ENCODE data around the gene RWDD1.

The RWDD1 gene

GRCh38 chr6:116570856-116571682 lies at the start of gene RWDD1:
Gene RWDD1 (plus strand): TSS chr6:116571504. CDS start chr6:116571583, 79 bp downstream.
- peak; percentile 98 for DNase-seq

GRCh38 chr6:116522896-116523295 lies 48.4 kb upstream of the RWDD1 start:
- no peak for DNase-seq

- DNase-seq = no peak
These were observed 47.1 kb upstream of the RWDD1 start for GRCh38 chr6:116524236-116524635.

GRCh38 chr6:116528133-116528532 lies 43.2 kb upstream of the RWDD1 start:
- DNase-seq = peak; percentile 55

- no peak for DNase-seq
These were observed 42.5 kb upstream of the RWDD1 start for GRCh38 chr6:116528780-116529179.

- DNase-seq = no peak
These were observed 41.6 kb upstream of the RWDD1 start for GRCh38 chr6:116529466-116530290.

GRCh38 chr6:116530436-116530835 lies 40.9 kb upstream of the RWDD1 start:
- peak; percentile 86 for DNase-seq

- DNase-seq = peak; percentile 47
These were observed 39.4 kb upstream of the RWDD1 start for GRCh38 chr6:116531675-116532570.

- peak; percentile 56 for DNase-seq
These were observed 37.9 kb upstream of the RWDD1 start for GRCh38 chr6:116533233-116533957.

- no peak for DNase-seq
These were observed 36.2 kb upstream of the RWDD1 start for GRCh38 chr6:116535109-116535508.

- DNase-seq = peak; percentile 47
These were observed 35.1 kb upstream of the RWDD1 start for GRCh38 chr6:116536216-116536621.

GRCh38 chr6:116542426-116542825 lies 28.9 kb upstream of the RWDD1 start:
- DNase-seq = no peak

GRCh38 chr6:116543149-116543548 lies 28.2 kb upstream of the RWDD1 start:
- no peak for DNase-seq

GRCh38 chr6:116545651-116546050 lies 25.7 kb upstream of the RWDD1 start, which contains the start of gene TRAPPC3L:
Gene TRAPPC3L (minus strand): TSS chr6:116545684. CDS start chr6:116545514, 170 bp downstream.
- DNase-seq = peak; percentile 20

- no peak for DNase-seq
These were observed 23.9 kb upstream of the RWDD1 start for GRCh38 chr6:116547358-116547757.

- DNase-seq = no peak
These were observed 20.5 kb upstream of the RWDD1 start for GRCh38 chr6:116550796-116551195.

GRCh38 chr6:116553451-116553850 lies 17.9 kb upstream of the RWDD1 start, which contains the start of gene CALHM4:
Gene CALHM4 (plus strand): TSS chr6:116553751. CDS start chr6:116553794, 43 bp downstream.
- no peak for DNase-seq

GRCh38 chr6:116556065-116556464 lies 15.2 kb upstream of the RWDD1 start:
- no peak for DNase-seq

- no peak for DNase-seq
These were observed 14.4 kb upstream of the RWDD1 start for GRCh38 chr6:116556814-116557415.

GRCh38 chr6:116557893-116558292 lies 13.4 kb upstream of the RWDD1 start:
- peak; percentile 87 for DNase-seq

GRCh38 chr6:116560130-116560529 lies 11.2 kb upstream of the RWDD1 start:
- no peak for DNase-seq

Data from DMS79 treated with DMSO at 0.1 percent for 48 hours (cell line).